Thoracic aorta (tissue), 2 donors: ENCODE data around the gene STRN4. TPM values are rescaled to one million over a fixed set of nuclear protein-coding genes. Genes with fewer than 3 reads are reported as not detected.

Experiments
- ATAC-seq: fragments of 150-250 bp; one replicate; pipeline ENCODE4 v1.8.0; 2017; ENCODE audit warnings: low read depth; ENCODE audit not compliant: insufficient number of reproducible peaks, low FRiP score
- DNase-seq: peaks from one replicate; pipeline ENCODE4 v3.0.0-alpha.2; 2020; ENCODE audit warnings: low spot score
- H3K27ac ChIP-seq, 2 donors: fragments of 200-600 bp; sonication (generic); 1 replicate in 1 of 2; 2 replicates in 1 of 2; pipeline ENCODE4 v1.5.1; 2016; ENCODE audit warnings: mild to moderate bottlenecking in 2 of 2, moderate library complexity in 2 of 2
- H3K27me3 ChIP-seq: fragments of 200-600 bp; sonication (generic); replicated peaks from 2 replicates; pipeline ENCODE4 v1.6.0; 2016; ENCODE audit warnings: mild to moderate bottlenecking; ENCODE audit not compliant: insufficient read depth
- H3K36me3 ChIP-seq: fragments of 200-600 bp; sonication (generic); one replicate; pipeline ENCODE4 v1.5.1; 2016
- H3K4me1 ChIP-seq, 2 donors: fragments of 200-600 bp; sonication (generic); 1 replicate in 1 of 2; 2 replicates in 1 of 2; pipeline versions ENCODE4 v1.5.1 to v1.6.0; 2016; ENCODE audit warnings: low read depth in 2 of 2, mild to moderate bottlenecking in 1 of 2; ENCODE audit not compliant: control insufficient read depth in 1 of 2
- H3K4me3 ChIP-seq: fragments of 200-600 bp; sonication (generic); 2 replicates; pipeline ENCODE4 v1.5.1; 2016; ENCODE audit warnings: mild to moderate bottlenecking
- H3K9me3 ChIP-seq: fragments of 200-600 bp; sonication (generic); 2 replicates; pipeline ENCODE4 v1.5.1; 2016
- CTCF ChIP-seq: fragments of 200-600 bp; sonication (generic); IDR thresholded peaks from one replicate; pipeline ENCODE4 v1.5.1; 2019; ENCODE audit warnings: antibody characterized with exemption
- total RNA-seq, 2 donors: library from RNA; depleted of rRNA; stranded (reverse); fragments of >200 nt; gene quantifications; one replicate each; pipeline versions ENCODE4 v1.1.0 to v1.2.3, GENCODE V29; 2016

STRN4 gene
- total RNA-seq, 2 donors from 2014 or later = 60.9 to 66.7 TPM

GRCh38 chr19:46685189-46685588, 61.1 kb downstream of the STRN4 start:
- Histone ChIP-seq H3K36me3 (peaks cover 55% of the 10 kb centered on the region), H3K4me1 (no peaks in the 10 kb centered on the region), H3K27me3 (no peaks in the 10 kb centered on the region), H3K9me3 (no peaks in the 10 kb centered on the region), H3K4me3 (no peak overlapping the region), H3K27ac (no peak overlapping the region)
- no peak for TF ChIP-seq CTCF
- ATAC-seq = no peak
- DNase-seq = no peak

GRCh38 chr19:46678110-46678732, 68.0 kb downstream of the STRN4 start:
- Histone ChIP-seq H3K27me3 (no peaks in the 10 kb centered on the region), H3K4me3 (no peak overlapping the region), H3K9me3 (no peaks in the 10 kb centered on the region), H3K27ac (no peak overlapping the region), H3K36me3 (peaks cover 35% of the 10 kb centered on the region), H3K4me1 (no peaks in the 10 kb centered on the region)
- ATAC-seq (no peak), DNase-seq (no peak)
- TF ChIP-seq CTCF = no peak

GRCh38 chr19:46674416-46675178, 71.7 kb downstream of the STRN4 start:
- no peak overlapping the region for H3K4me3 ChIP-seq
- H3K27ac ChIP-seq = no peak overlapping the region
- H3K4me1 ChIP-seq = no peaks in the 10 kb centered on the region
- DNase-seq = no peak
- no peak for TF ChIP-seq CTCF
- no peaks in the 10 kb centered on the region for H3K9me3 ChIP-seq
- no peaks in the 10 kb centered on the region for H3K27me3 ChIP-seq
- ATAC-seq = no peak
- H3K36me3 ChIP-seq = peaks cover 24% of the 10 kb centered on the region

- no peak for DNase-seq
- H3K4me1 ChIP-seq = no peaks in the 10 kb centered on the region
- no peaks in the 10 kb centered on the region for H3K27me3 ChIP-seq
- no peak for ATAC-seq
- no peak overlapping the region for H3K4me3 ChIP-seq
- H3K9me3 ChIP-seq = no peaks in the 10 kb centered on the region
- H3K27ac ChIP-seq = no peak overlapping the region
- no peak for TF ChIP-seq CTCF
- peaks cover 11% of the 10 kb centered on the region for H3K36me3 ChIP-seq
Observed at GRCh38 chr19:46670813-46671212, 75.4 kb downstream of the STRN4 start.

Other genes starting within 250 kb of the STRN4 start
- 100 to 1,000 TPM; 181 to 202 TPM for gene CALM3, start 145.1 kb downstream of the STRN4 start, total RNA-seq
- gene PTGIR, start 121.4 kb downstream of the STRN4 start, total RNA-seq = 100 to 1,000 TPM; 106 to 207 TPM
- not detected for gene GNG8, start 110.2 kb downstream of the STRN4 start, total RNA-seq
- gene DACT3, start 85.3 kb downstream of the STRN4 start, total RNA-seq = 100 to 1,000 TPM; 118 to 138 TPM
- gene PRKD2, start 29.3 kb downstream of the STRN4 start, total RNA-seq = 10 to 100 TPM; 21.4 to 53.6 TPM
- 10 to 100 TPM; 20.6 to 99.2 TPM for gene FKRP, start 393 bp downstream of the STRN4 start, total RNA-seq
- 10 to 100 TPM; 48.7 to 66.2 TPM for gene SLC1A5, start 42.1 kb upstream of the STRN4 start, total RNA-seq
- gene AP2S1, start 104.4 kb upstream of the STRN4 start, total RNA-seq = 10 to 100 TPM; 76.5 to 93.8 TPM
- gene ARHGAP35, start 114.5 kb upstream of the STRN4 start, total RNA-seq = 10 to 100 TPM; 42.9 to 51.1 TPM